ENCODE results near the gene PPP1R14B. TPM values are rescaled to one million over a fixed set of nuclear protein-coding genes. Genes with fewer than 3 reads are reported as not detected.

PPP1R14B gene
- total and polyA plus RNA-seq, 2 of the 13 experiments (the other 11 are each of a cell fraction or from before 2014, with no cell fraction given), result 110 to 148 TPM

- TF ChIP-seq ZNF232 (CRISPR knock-in tag; IDR thresholded peaks at IDR 0.05; ENCODE audit: borderline replicate concordance) (peak; percentile 53; the same call in 1 of the 2 replicates), ZNF710 (CRISPR knock-in tag; IDR thresholded peaks at IDR 0.05; ENCODE audit: borderline replicate concordance) (no peak), NFAT5 (CRISPR knock-in tag; IDR thresholded peaks at IDR 0.05) (0 out of 2 replicates have a peak, but pooled peaks have one; percentile 17), ZBTB7B (CRISPR knock-in tag; IDR thresholded peaks at IDR 0.05) (peak; percentile 0; the same call in 1 of the 2 replicates), RERE (CRISPR knock-in tag; IDR thresholded peaks at IDR 0.05; ENCODE audit: low read depth) (no peak), ZNF451 (CRISPR knock-in tag; IDR thresholded peaks at IDR 0.05) (0 out of 2 replicates have a peak, but pooled peaks have one; percentile 21), HMGXB3 (CRISPR knock-in tag; IDR thresholded peaks at IDR 0.05; ENCODE audit: borderline replicate concordance) (no peak), ZNF17 (CRISPR knock-in tag; IDR thresholded peaks at IDR 0.05) (no peak), ZSCAN31 (CRISPR knock-in tag; IDR thresholded peaks at IDR 0.05; ENCODE audit: low read depth) (no peak), ZFY (CRISPR knock-in tag; IDR thresholded peaks at IDR 0.05) (peak; percentile 75), NRL (CRISPR knock-in tag; IDR thresholded peaks at IDR 0.05; ENCODE audit: borderline replicate concordance) (peak; percentile 25; the same call in 1 of the 2 replicates)
Observed at GRCh38 chr11:64226507-64227051, 20.2 kb downstream of the PPP1R14B start (continued).

Data from HepG2 (cell line).